HepG2 (cell line): ENCODE measurements around the gene SOCS3. TPM values are rescaled to one million over a fixed set of nuclear protein-coding genes. Genes with fewer than 3 reads are reported as not detected.

Experiments
- ATAC-seq: fragments of 200-7000 bp; cut with Tn5 transposase; 3 replicates; pipeline ENCODE4 v1.9.1; 2020; ENCODE audit warnings: mild to moderate bottlenecking, moderate library complexity
- BruUV-seq: library from RNA; stranded (reverse); fragments of 400-500 nt; replicated peaks from 2 replicates; lab custom pipeline; 2021; lab: Mats Ljungman, UMichigan
- CTCF ChIA-PET: fragments of 300-600 bp; formaldehyde crosslinking; extraction: SDS; loops from one replicate; lab custom pipeline; 2021; ENCODE audit warnings: low total read pairs, inconsistent platforms, low intra/inter-chr PET ratio; lab: Yijun Ruan, JAX
- POLR2A ChIA-PET: fragments of 350-600 bp; sonication (Branson Sonifier 250); formaldehyde crosslinking; loops from one replicate; lab custom pipeline; 2020; ENCODE audit warnings: antibody characterized with exemption, inconsistent platforms; lab: Yijun Ruan, JAX
- DNase-seq: peaks from one replicate; pipeline ENCODE4 v3.0.0-alpha.2; 2015; ENCODE audit warnings: low spot score
- FAIRE-seq: peaks from 3 replicates; lab custom pipeline; 2011; peaks lifted over from hg19 to GRCh38; lab: Jason Lieb, UNC
- H2AFZ ChIP-seq: one replicate; pipeline ENCODE4 v1.6.1; 2011; ENCODE audit warnings: low read length, inconsistent platforms
- H3K27ac ChIP-seq: fragments of 300-600 bp; 3 replicates; pipeline ENCODE4 v1.8.0; 2011; ENCODE audit warnings: mixed run types, mild to moderate bottlenecking, mixed read lengths, low read length, inconsistent platforms; ENCODE audit not compliant: insufficient read depth; ENCODE audit errors: extremely low read length
- H3K27me3 ChIP-seq, 2 experiments: fragments of 200-600 bp in 1 of 2; 2 replicates in 1 of 2; 3 replicates in 1 of 2; pipeline versions ENCODE4 v1.6.0 to v1.8.0; 2011; ENCODE audit warnings: low read length in 2 of 2, mild to moderate bottlenecking in 2 of 2, moderate library complexity in 2 of 2, inconsistent platforms in 1 of 2; ENCODE audit not compliant: insufficient read depth in 2 of 2, control insufficient read depth in 1 of 2
- H3K36me3 ChIP-seq, 2 experiments: fragments of 200-600 bp in 1 of 2; replicated peaks in 1 of 2; 2 replicates in 1 of 2; 3 replicates in 1 of 2; pipeline versions ENCODE4 v1.5.1 to v1.8.0; 2011; ENCODE audit warnings: low read length in 2 of 2, inconsistent platforms in 1 of 2; ENCODE audit not compliant: insufficient read depth in 2 of 2, control insufficient read depth in 1 of 2
- H3K4me1 ChIP-seq: 2 replicates; pipeline ENCODE4 v1.5.1; 2012; ENCODE audit warnings: low read length, inconsistent platforms; ENCODE audit not compliant: insufficient read depth
- H3K4me2 ChIP-seq: 2 replicates; pipeline ENCODE4 v1.6.0; 2011; ENCODE audit warnings: low read depth, low read length, inconsistent platforms
- H3K4me3 ChIP-seq, 3 experiments: fragments of 200-600 bp in 1 of 3; sonication (generic), shearing (Covaris generic) in 1 of 3; replicated peaks in 1 of 3; 2 replicates each; pipeline ENCODE4 v1.5.1; 2011 to 2016; ENCODE audit warnings: low read length in 3 of 3, inconsistent platforms in 2 of 3, low read depth in 2 of 3, mild to moderate bottlenecking in 2 of 3, control low read depth in 1 of 3, mixed read lengths in 1 of 3; ENCODE audit not compliant: insufficient read depth in 1 of 3
- H3K79me2 ChIP-seq: one replicate; pipeline ENCODE4 v1.6.1; 2011; ENCODE audit warnings: low read length, inconsistent platforms; ENCODE audit not compliant: insufficient read depth
- H3K9ac ChIP-seq: 2 replicates; pipeline ENCODE4 v1.6.0; 2011; ENCODE audit warnings: mild to moderate bottlenecking, low read depth, low read length, inconsistent platforms; ENCODE audit not compliant: insufficient read depth
- H3K9me3 ChIP-seq: 2 replicates; pipeline ENCODE4 v1.5.1; 2012; ENCODE audit warnings: mild to moderate bottlenecking, low read length
- H4K20me1 ChIP-seq: 2 replicates; pipeline ENCODE4 v1.6.0; 2011; ENCODE audit warnings: inconsistent platforms, mild to moderate bottlenecking, low read length, moderate library complexity; ENCODE audit not compliant: insufficient read depth
- ATAD3A ChIP-seq: sonication (generic); formaldehyde crosslinking; IDR thresholded peaks from 2 replicates; pipeline ENCODE4 v1.4.0; 2020; ENCODE audit warnings: missing genetic modification reagents
- FOXA1 ChIP-seq, 2 experiments: fragments of 450-650 bp in 1 of 2; sonication (generic) in 1 of 2; formaldehyde crosslinking in 1 of 2; IDR thresholded peaks; 2 replicates each; pipeline versions ENCODE4 v1.4.0 to v1.6.1; 2016 to 2020; ENCODE audit warnings: missing genetic modification reagents in 1 of 2
- FOXA3 ChIP-seq: IDR thresholded peaks from 2 replicates; pipeline ENCODE4 v1.6.1; 2016; ENCODE audit warnings: missing genetic modification reagents, missing compliant biosample characterization
- POLR2G ChIP-seq: fragments of 200-400 bp; formaldehyde crosslinking; IDR thresholded peaks from 2 replicates; pipeline ENCODE4 v1.6.1; 2018; ENCODE audit warnings: mild to moderate bottlenecking, low read depth, low read length, moderate library complexity
- SOX13 ChIP-seq, 3 experiments: fragments of 450-650 bp in 1 of 3; sonication (generic) in 1 of 3; formaldehyde crosslinking in 1 of 3; IDR thresholded peaks in 2 of 3; conservative IDR thresholded peaks in 1 of 3; 2 replicates each; pipeline versions ENCODE4 v1.5.0 to v1.6.1; 2016 to 2020; ENCODE audit warnings: antibody characterized with exemption in 1 of 3, mild to moderate bottlenecking in 1 of 3, missing compliant biosample characterization in 1 of 3, missing genetic modification reagents in 1 of 3, moderate library complexity in 1 of 3
- SOX5 ChIP-seq: IDR thresholded peaks from 2 replicates; pipeline ENCODE4 v1.6.1; 2016; ENCODE audit warnings: borderline replicate concordance
- ZBTB42 ChIP-seq: sonication (generic); formaldehyde crosslinking; IDR thresholded peaks from 2 replicates; pipeline ENCODE4 v1.5.0; 2020; ENCODE audit warnings: mild to moderate bottlenecking, missing genetic modification reagents
- ZNF382 ChIP-seq: sonication (generic); formaldehyde crosslinking; IDR thresholded peaks from 2 replicates; pipeline ENCODE4 v1.5.0; 2020; ENCODE audit warnings: missing genetic modification reagents, mild to moderate bottlenecking, borderline replicate concordance
- ZNF674 ChIP-seq: sonication (generic); formaldehyde crosslinking; IDR thresholded peaks from 2 replicates; pipeline ENCODE4 v1.5.0; 2020; ENCODE audit warnings: low read depth, mild to moderate bottlenecking, missing genetic modification reagents
- ZNF703 ChIP-seq: sonication (generic); formaldehyde crosslinking; IDR thresholded peaks from 2 replicates; pipeline ENCODE4 v1.5.1; 2020; ENCODE audit warnings: missing genetic modification reagents, mild to moderate bottlenecking, moderate library complexity, borderline replicate concordance
- WGBS: methylation state at CpG from one replicate; pipeline ENCODE4 v1.1.6; 2017; ENCODE audit warnings: low lambda C conversion rate; 5-methylcytosine and 5-hydroxymethylcytosine counted together
- in situ Hi-C: cut with HindIII; loops from 2 replicates; pipeline ENCODE4 v1.10.0; 2017; ENCODE audit warnings: low pct_unique_long_range_greater_than_20kb; ENCODE audit not compliant: extremely low pct_ligation_motif_present
- intact Hi-C: fragments of 100-400 bp; cut with micrococcal nuclease; formaldehyde crosslinking; loops from one replicate; pipeline ENCODE4 v1.10.0; 2022; ENCODE audit not compliant: unreplicated experiment
- polyA plus RNA-seq, 8 experiments: library from polyadenylated mRNA; depleted of rRNA in 3 of 8; stranded (reverse) in 7 of 8; unstranded in 1 of 8; fragments of >200 nt; fragmentation: Illumina TruSeq in 4 of 8; extraction: Trizol in 4 of 8; gene quantifications; 2 replicates each; pipeline versions ENCODE4 v1.2.1 to v1.2.3, GENCODE V29; 2011 to 2016; ENCODE audit warnings: low read depth in 4 of 8, missing spikeins in 1 of 8, mixed read lengths in 1 of 8; ENCODE audit not compliant: insufficient read depth in 1 of 8
- total RNA-seq, 5 experiments: library from RNA; depleted of rRNA; stranded (reverse); fragments of >200 nt; fragmentation: Illumina TruSeq; extraction: Trizol; gene quantifications; 2 replicates each; pipeline ENCODE4 v1.2.3, GENCODE V29; 2016; ENCODE audit warnings: low read depth in 1 of 5
- TF ChIP-seq, protein P1 (sequence below): sonication (generic); formaldehyde crosslinking; IDR thresholded peaks from 2 replicates; pipeline ENCODE4 v1.4.0; 2020; ENCODE audit warnings: missing genetic modification reagents, mild to moderate bottlenecking, borderline replicate concordance
- TF ChIP-seq, protein P2 (sequence below): sonication (generic); formaldehyde crosslinking; IDR thresholded peaks from 2 replicates; pipeline ENCODE4 v1.4.0; 2020; ENCODE audit warnings: missing genetic modification reagents, low read depth, mild to moderate bottlenecking, borderline replicate concordance
- TF ChIP-seq, protein P3 (sequence below): IDR thresholded peaks from 2 replicates; pipeline ENCODE4 v1.6.1; 2016; ENCODE audit warnings: low read depth, control low read depth
- TF ChIP-seq, protein P4 (sequence below): sonication (generic); formaldehyde crosslinking; conservative IDR thresholded peaks from 2 replicates; pipeline ENCODE4 v1.4.0; 2020; ENCODE audit warnings: mild to moderate bottlenecking, missing genetic modification reagents, moderate library complexity
- TF ChIP-seq, protein P5 (sequence below): IDR thresholded peaks from 2 replicates; pipeline ENCODE4 v1.6.1; 2012; ENCODE audit warnings: inconsistent platforms

Gene SOCS3
- total and polyA plus RNA-seq, 2 of the 13 experiments (the other 11 are each of a cell fraction or from before 2014, with no cell fraction given): 0.77 to 2.4 TPM

DNA sequence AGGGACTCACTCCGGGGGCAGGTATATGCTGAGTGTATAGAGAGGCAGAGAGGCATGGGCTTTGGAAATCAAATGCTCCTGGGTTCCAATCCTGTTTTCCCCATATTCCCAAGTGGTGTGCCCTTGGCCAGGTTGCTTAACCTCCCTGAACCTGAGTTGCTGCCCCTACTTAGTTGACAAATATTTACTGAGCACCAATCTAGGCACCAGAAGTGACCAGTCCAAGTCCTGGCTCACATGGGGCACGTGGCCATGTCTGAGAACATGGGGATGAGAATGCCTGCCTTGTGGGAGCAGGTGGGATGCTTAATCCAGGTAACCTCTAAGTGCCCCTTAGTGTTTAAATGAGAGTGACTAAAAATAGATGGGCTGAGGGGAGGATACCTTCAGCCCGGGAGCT, 4.2 kb downstream of the SOCS3 start:
- ATAC-seq (no peak), FAIRE-seq (no peak), DNase-seq (no peak)
- BruUV-seq: no TSS peak
- POLR2A ChIA-PET: interaction anchor here (1.0 kb wide), 1 partner anchor 20 kb away, joined by 3 read pairs; no protein-coding TSS in a partner anchor
- no peaks in the 10 kb centered on the region for H3K9me3 ChIP-seq
- no peak overlapping the region for H2AFZ ChIP-seq
- no peaks in the 10 kb centered on the region; a peak in 1 of 5 replicates for H3K36me3 ChIP-seq
- H3K4me3 ChIP-seq: peak overlapping the region in 1 of 3 experiments; percentile 13; a peak in 1 of 6 replicates
- H3K79me2 ChIP-seq: no peaks in the 10 kb centered on the region
- CTCF ChIA-PET: no interaction called here
- H3K27ac ChIP-seq: no peak overlapping the region
- intact Hi-C loops: no loop called here
- peaks cover 21% of the 10 kb centered on the region; the same call in 1 of the 2 replicates for H4K20me1 ChIP-seq
- peaks cover 0 to 52% of the 10 kb centered on the region in 2 experiments for H3K27me3 ChIP-seq
- in situ Hi-C loops: no loop called here
- H3K9ac ChIP-seq: peak overlapping the region; percentile 1; the same call in 1 of the 2 replicates
- H3K4me2 ChIP-seq: peak overlapping the region; percentile 73
- H3K4me1 ChIP-seq: peaks cover 79% of the 10 kb centered on the region
- WGBS: 23% methylated on average over 3 of the region's 3 CpGs
- no peak for TF ChIP-seq POLR2G
- TF ChIP-seq FOXA3 (CRISPR knock-in tag): peak; percentile 54; the same call in 1 of the 2 replicates
- TF ChIP-seq, protein P1, sequence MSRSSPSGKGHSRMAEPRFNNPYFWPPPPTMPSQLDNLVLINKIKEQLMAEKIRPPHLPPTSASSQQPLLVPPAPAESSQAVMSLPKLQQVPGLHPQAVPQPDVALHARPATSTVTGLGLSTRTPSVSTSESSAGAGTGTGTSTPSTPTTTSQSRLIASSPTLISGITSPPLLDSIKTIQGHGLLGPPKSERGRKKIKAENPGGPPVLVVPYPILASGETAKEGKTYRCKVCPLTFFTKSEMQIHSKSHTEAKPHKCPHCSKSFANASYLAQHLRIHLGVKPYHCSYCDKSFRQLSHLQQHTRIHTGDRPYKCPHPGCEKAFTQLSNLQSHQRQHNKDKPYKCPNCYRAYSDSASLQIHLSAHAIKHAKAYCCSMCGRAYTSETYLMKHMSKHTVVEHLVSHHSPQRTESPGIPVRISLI (CRISPR knock-in tag): no peak
- TF ChIP-seq, protein P2, sequence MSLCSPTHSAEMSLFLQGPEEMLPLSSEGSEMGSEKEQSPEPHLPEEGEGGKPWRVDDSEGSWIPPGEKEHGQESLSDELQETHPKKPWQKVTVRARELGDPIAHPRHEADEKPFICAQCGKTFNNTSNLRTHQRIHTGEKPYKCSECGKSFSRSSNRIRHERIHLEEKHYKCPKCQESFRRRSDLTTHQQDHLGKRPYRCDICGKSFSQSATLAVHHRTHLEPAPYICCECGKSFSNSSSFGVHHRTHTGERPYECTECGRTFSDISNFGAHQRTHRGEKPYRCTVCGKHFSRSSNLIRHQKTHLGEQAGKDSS: peak; percentile 86; the same call in 1 of the 2 replicates
- TF ChIP-seq ZNF703 (CRISPR knock-in tag): no peak
- TF ChIP-seq ZBTB42 (CRISPR knock-in tag): no peak
- TF ChIP-seq, protein P3, sequence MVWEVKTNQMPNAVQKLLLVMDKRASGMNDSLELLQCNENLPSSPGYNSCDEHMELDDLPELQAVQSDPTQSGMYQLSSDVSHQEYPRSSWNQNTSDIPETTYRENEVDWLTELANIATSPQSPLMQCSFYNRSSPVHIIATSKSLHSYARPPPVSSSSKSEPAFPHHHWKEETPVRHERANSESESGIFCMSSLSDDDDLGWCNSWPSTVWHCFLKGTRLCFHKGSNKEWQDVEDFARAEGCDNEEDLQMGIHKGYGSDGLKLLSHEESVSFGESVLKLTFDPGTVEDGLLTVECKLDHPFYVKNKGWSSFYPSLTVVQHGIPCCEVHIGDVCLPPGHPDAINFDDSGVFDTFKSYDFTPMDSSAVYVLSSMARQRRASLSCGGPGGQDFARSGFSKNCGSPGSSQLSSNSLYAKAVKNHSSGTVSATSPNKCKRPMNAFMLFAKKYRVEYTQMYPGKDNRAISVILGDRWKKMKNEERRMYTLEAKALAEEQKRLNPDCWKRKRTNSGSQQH: 0 out of 2 replicates have a peak, but pooled peaks have one; percentile 20
- TF ChIP-seq, protein P4, sequence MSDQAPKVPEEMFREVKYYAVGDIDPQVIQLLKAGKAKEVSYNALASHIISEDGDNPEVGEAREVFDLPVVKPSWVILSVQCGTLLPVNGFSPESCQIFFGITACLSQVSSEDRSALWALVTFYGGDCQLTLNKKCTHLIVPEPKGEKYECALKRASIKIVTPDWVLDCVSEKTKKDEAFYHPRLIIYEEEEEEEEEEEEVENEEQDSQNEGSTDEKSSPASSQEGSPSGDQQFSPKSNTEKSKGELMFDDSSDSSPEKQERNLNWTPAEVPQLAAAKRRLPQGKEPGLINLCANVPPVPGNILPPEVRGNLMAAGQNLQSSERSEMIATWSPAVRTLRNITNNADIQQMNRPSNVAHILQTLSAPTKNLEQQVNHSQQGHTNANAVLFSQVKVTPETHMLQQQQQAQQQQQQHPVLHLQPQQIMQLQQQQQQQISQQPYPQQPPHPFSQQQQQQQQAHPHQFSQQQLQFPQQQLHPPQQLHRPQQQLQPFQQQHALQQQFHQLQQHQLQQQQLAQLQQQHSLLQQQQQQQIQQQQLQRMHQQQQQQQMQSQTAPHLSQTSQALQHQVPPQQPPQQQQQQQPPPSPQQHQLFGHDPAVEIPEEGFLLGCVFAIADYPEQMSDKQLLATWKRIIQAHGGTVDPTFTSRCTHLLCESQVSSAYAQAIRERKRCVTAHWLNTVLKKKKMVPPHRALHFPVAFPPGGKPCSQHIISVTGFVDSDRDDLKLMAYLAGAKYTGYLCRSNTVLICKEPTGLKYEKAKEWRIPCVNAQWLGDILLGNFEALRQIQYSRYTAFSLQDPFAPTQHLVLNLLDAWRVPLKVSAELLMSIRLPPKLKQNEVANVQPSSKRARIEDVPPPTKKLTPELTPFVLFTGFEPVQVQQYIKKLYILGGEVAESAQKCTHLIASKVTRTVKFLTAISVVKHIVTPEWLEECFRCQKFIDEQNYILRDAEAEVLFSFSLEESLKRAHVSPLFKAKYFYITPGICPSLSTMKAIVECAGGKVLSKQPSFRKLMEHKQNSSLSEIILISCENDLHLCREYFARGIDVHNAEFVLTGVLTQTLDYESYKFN (CRISPR knock-in tag): no peak
- TF ChIP-seq ZNF674: no peak
- peak; percentile 45; the same call in 1 of the 2 replicates for TF ChIP-seq SOX5 (CRISPR knock-in tag)
- TF ChIP-seq FOXA1 (IDR thresholded peaks at IDR 0.05): no peak
- 0 out of 2 replicates have a peak, but pooled peaks have one; percentile 32 for TF ChIP-seq FOXA1 (CRISPR knock-in tag; IDR thresholded peaks at IDR 0.05)
- TF ChIP-seq, protein P5, sequence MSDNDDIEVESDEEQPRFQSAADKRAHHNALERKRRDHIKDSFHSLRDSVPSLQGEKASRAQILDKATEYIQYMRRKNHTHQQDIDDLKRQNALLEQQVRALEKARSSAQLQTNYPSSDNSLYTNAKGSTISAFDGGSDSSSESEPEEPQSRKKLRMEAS: peak; percentile 28; the same call in 1 of the 2 replicates
- TF ChIP-seq ATAD3A (CRISPR knock-in tag): no peak
- no peak for TF ChIP-seq ZNF382
- no peak for TF ChIP-seq SOX13 (IDR thresholded peaks at IDR 0.05)
- TF ChIP-seq SOX13 (CRISPR knock-in tag; conservative IDR thresholded peaks at IDR 0.05 in 1 of 2, IDR thresholded peaks at IDR 0.05 in 1 of 2): peak in 1 of 2 experiments; percentile 18; a peak in 1 of 4 replicates
